HepG2 (cell line): Measurements from ENCODE around the gene SIGLEC7. TPM values are rescaled to one million over a fixed set of nuclear protein-coding genes. Genes with fewer than 3 reads are reported as not detected.
"Not testable (repeated sequence)": the region's sequence is repeated elsewhere in the genome, so short reads cannot be mapped to it uniquely, and the experiment has no call there.

ENCODE experiments used
- ATAC-seq: fragments of 200-7000 bp; cut with Tn5 transposase; 3 replicates; pipeline ENCODE4 v1.9.1; 2020; ENCODE audit warnings: mild to moderate bottlenecking, moderate library complexity
- BruUV-seq: library from RNA; stranded (reverse); fragments of 400-500 nt; replicated peaks from 2 replicates; lab custom pipeline; 2021; lab: Mats Ljungman, UMichigan
- CTCF ChIA-PET: fragments of 300-600 bp; formaldehyde crosslinking; extraction: SDS; loops from one replicate; lab custom pipeline; 2021; ENCODE audit warnings: low total read pairs, inconsistent platforms, low intra/inter-chr PET ratio; lab: Yijun Ruan, JAX
- POLR2A ChIA-PET: fragments of 350-600 bp; sonication (Branson Sonifier 250); formaldehyde crosslinking; loops from one replicate; lab custom pipeline; 2020; ENCODE audit warnings: antibody characterized with exemption, inconsistent platforms; lab: Yijun Ruan, JAX
- DNase-seq: peaks from one replicate; pipeline ENCODE4 v3.0.0-alpha.2; 2015; ENCODE audit warnings: low spot score
- FAIRE-seq: peaks from 3 replicates; lab custom pipeline; 2011; peaks lifted over from hg19 to GRCh38; lab: Jason Lieb, UNC
- H2AFZ ChIP-seq: one replicate; pipeline ENCODE4 v1.6.1; 2011; ENCODE audit warnings: low read length, inconsistent platforms
- H3K27ac ChIP-seq: fragments of 300-600 bp; 3 replicates; pipeline ENCODE4 v1.8.0; 2011; ENCODE audit warnings: mixed run types, mild to moderate bottlenecking, mixed read lengths, low read length, inconsistent platforms; ENCODE audit not compliant: insufficient read depth; ENCODE audit errors: extremely low read length
- H3K27me3 ChIP-seq, 2 experiments: fragments of 200-600 bp in 1 of 2; 2 replicates in 1 of 2; 3 replicates in 1 of 2; pipeline versions ENCODE4 v1.6.0 to v1.8.0; 2011; ENCODE audit warnings: low read length in 2 of 2, mild to moderate bottlenecking in 2 of 2, moderate library complexity in 2 of 2, inconsistent platforms in 1 of 2; ENCODE audit not compliant: insufficient read depth in 2 of 2, control insufficient read depth in 1 of 2
- H3K36me3 ChIP-seq, 2 experiments: fragments of 200-600 bp in 1 of 2; replicated peaks in 1 of 2; 2 replicates in 1 of 2; 3 replicates in 1 of 2; pipeline versions ENCODE4 v1.5.1 to v1.8.0; 2011; ENCODE audit warnings: low read length in 2 of 2, inconsistent platforms in 1 of 2; ENCODE audit not compliant: insufficient read depth in 2 of 2, control insufficient read depth in 1 of 2
- H3K4me1 ChIP-seq: 2 replicates; pipeline ENCODE4 v1.5.1; 2012; ENCODE audit warnings: low read length, inconsistent platforms; ENCODE audit not compliant: insufficient read depth
- H3K4me2 ChIP-seq: 2 replicates; pipeline ENCODE4 v1.6.0; 2011; ENCODE audit warnings: low read depth, low read length, inconsistent platforms
- H3K4me3 ChIP-seq, 3 experiments: fragments of 200-600 bp in 1 of 3; sonication (generic), shearing (Covaris generic) in 1 of 3; replicated peaks in 1 of 3; 2 replicates each; pipeline ENCODE4 v1.5.1; 2011 to 2016; ENCODE audit warnings: low read length in 3 of 3, inconsistent platforms in 2 of 3, low read depth in 2 of 3, mild to moderate bottlenecking in 2 of 3, control low read depth in 1 of 3, mixed read lengths in 1 of 3; ENCODE audit not compliant: insufficient read depth in 1 of 3
- H3K79me2 ChIP-seq: one replicate; pipeline ENCODE4 v1.6.1; 2011; ENCODE audit warnings: low read length, inconsistent platforms; ENCODE audit not compliant: insufficient read depth
- H3K9ac ChIP-seq: 2 replicates; pipeline ENCODE4 v1.6.0; 2011; ENCODE audit warnings: mild to moderate bottlenecking, low read depth, low read length, inconsistent platforms; ENCODE audit not compliant: insufficient read depth
- H3K9me3 ChIP-seq: 2 replicates; pipeline ENCODE4 v1.5.1; 2012; ENCODE audit warnings: mild to moderate bottlenecking, low read length
- H4K20me1 ChIP-seq: 2 replicates; pipeline ENCODE4 v1.6.0; 2011; ENCODE audit warnings: inconsistent platforms, mild to moderate bottlenecking, low read length, moderate library complexity; ENCODE audit not compliant: insufficient read depth
- CHD2 ChIP-seq: IDR thresholded peaks from 2 replicates; pipeline ENCODE4 v1.6.1; 2011; ENCODE audit warnings: low read depth, low read length, improper control_type of control experiment
- HDAC1 ChIP-seq: sonication (generic); formaldehyde crosslinking; IDR thresholded peaks from 2 replicates; pipeline ENCODE4 v1.5.1; 2020; ENCODE audit warnings: mild to moderate bottlenecking, missing genetic modification reagents
- HES4 ChIP-seq: sonication (generic); formaldehyde crosslinking; IDR thresholded peaks from 2 replicates; pipeline ENCODE4 v1.9.0; 2021; ENCODE audit warnings: mild to moderate bottlenecking, missing genetic modification reagents, borderline replicate concordance
- JARID2 ChIP-seq: sonication (generic); formaldehyde crosslinking; IDR thresholded peaks from 2 replicates; pipeline ENCODE4 v1.8.1; 2023; ENCODE audit warnings: missing genetic modification reagents, inconsistent platforms; ENCODE audit not compliant: insufficient replicate concordance
- KDM4B ChIP-seq: sonication (generic); formaldehyde crosslinking; IDR thresholded peaks from 2 replicates; pipeline ENCODE4 v1.4.0; 2020; ENCODE audit warnings: missing genetic modification reagents
- KDM6A ChIP-seq: IDR thresholded peaks from 2 replicates; pipeline ENCODE4 v1.6.1; 2016; ENCODE audit warnings: low read depth
- PLSCR1 ChIP-seq: sonication (generic); formaldehyde crosslinking; IDR thresholded peaks from 2 replicates; pipeline ENCODE4 v1.5.0; 2020; ENCODE audit warnings: missing genetic modification reagents, mild to moderate bottlenecking, borderline replicate concordance
- REXO4 ChIP-seq: sonication (generic); formaldehyde crosslinking; IDR thresholded peaks from 2 replicates; pipeline ENCODE4 v1.8.0; 2022; ENCODE audit warnings: missing genetic modification reagents, mild to moderate bottlenecking, borderline replicate concordance
- ZNF326 ChIP-seq: sonication (generic); formaldehyde crosslinking; IDR thresholded peaks from 2 replicates; pipeline ENCODE4 v1.4.0; 2020; ENCODE audit warnings: missing genetic modification reagents, borderline replicate concordance
- ZNF598 ChIP-seq: sonication (generic); formaldehyde crosslinking; IDR thresholded peaks from 2 replicates; pipeline ENCODE4 v1.5.1; 2020; ENCODE audit warnings: mild to moderate bottlenecking, missing genetic modification reagents, borderline replicate concordance
- ZSCAN9 ChIP-seq: IDR thresholded peaks from 2 replicates; pipeline ENCODE4 v1.6.1; 2016; ENCODE audit warnings: borderline replicate concordance
- ZXDC ChIP-seq: sonication (generic); formaldehyde crosslinking; IDR thresholded peaks from 2 replicates; pipeline ENCODE4 v1.5.0; 2020; ENCODE audit warnings: mild to moderate bottlenecking, missing genetic modification reagents
- WGBS: methylation state at CpG from one replicate; pipeline ENCODE4 v1.1.6; 2017; ENCODE audit warnings: low lambda C conversion rate; 5-methylcytosine and 5-hydroxymethylcytosine counted together
- in situ Hi-C: cut with HindIII; loops from 2 replicates; pipeline ENCODE4 v1.10.0; 2017; ENCODE audit warnings: low pct_unique_long_range_greater_than_20kb; ENCODE audit not compliant: extremely low pct_ligation_motif_present
- intact Hi-C: fragments of 100-400 bp; cut with micrococcal nuclease; formaldehyde crosslinking; loops from one replicate; pipeline ENCODE4 v1.10.0; 2022; ENCODE audit not compliant: unreplicated experiment
- polyA plus RNA-seq, 8 experiments: library from polyadenylated mRNA; depleted of rRNA in 3 of 8; stranded (reverse) in 7 of 8; unstranded in 1 of 8; fragments of >200 nt; fragmentation: Illumina TruSeq in 4 of 8; extraction: Trizol in 4 of 8; gene quantifications; 2 replicates each; pipeline versions ENCODE4 v1.2.1 to v1.2.3, GENCODE V29; 2011 to 2016; ENCODE audit warnings: low read depth in 4 of 8, missing spikeins in 1 of 8, mixed read lengths in 1 of 8; ENCODE audit not compliant: insufficient read depth in 1 of 8
- total RNA-seq, 5 experiments: library from RNA; depleted of rRNA; stranded (reverse); fragments of >200 nt; fragmentation: Illumina TruSeq; extraction: Trizol; gene quantifications; 2 replicates each; pipeline ENCODE4 v1.2.3, GENCODE V29; 2016; ENCODE audit warnings: low read depth in 1 of 5

The SIGLEC7 gene
- total and polyA plus RNA-seq, 2 of the 13 experiments (the other 11 are each of a cell fraction or from before 2014, with no cell fraction given), result not detected

DNA sequence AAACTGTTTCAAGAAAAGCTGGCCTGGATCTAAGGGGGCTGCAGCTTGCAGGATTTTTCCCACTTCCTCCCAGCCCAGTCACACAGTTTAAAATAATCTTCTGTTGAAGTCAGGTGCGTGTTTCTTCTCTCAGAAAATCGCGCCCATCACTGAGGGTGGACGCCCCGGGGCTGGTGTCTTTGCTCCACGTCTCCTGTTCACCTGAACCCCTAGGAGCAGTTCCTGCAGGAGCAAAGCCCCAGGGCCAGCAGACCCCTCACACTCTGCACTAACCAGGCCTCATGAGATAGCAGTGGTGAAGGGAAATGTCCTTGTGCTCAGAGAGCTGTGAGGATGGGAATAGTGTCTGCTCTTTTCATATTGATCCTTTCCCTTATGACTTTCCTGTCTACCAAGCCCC, 920 bp upstream of the SIGLEC7 start:
- H3K27me3 ChIP-seq, result peaks cover 4 to 60% of the 10 kb centered on the region in 2 experiments; a peak in 4 of 5 replicates
- H3K79me2 ChIP-seq, result no peaks in the 10 kb centered on the region
- H3K4me2 ChIP-seq, result no peak overlapping the region
- CTCF ChIA-PET, result no interaction called here
- H3K27ac ChIP-seq, result no peak overlapping the region
- H2AFZ ChIP-seq, result no peak overlapping the region
- 0% methylated on average over 6 of the region's 6 CpGs for WGBS
- H3K9ac ChIP-seq, result no peak overlapping the region
- ATAC-seq (no peak), FAIRE-seq (no peak), DNase-seq (no peak)
- in situ Hi-C loops (no loop called here), intact Hi-C loops (no loop called here)
- POLR2A ChIA-PET, result no interaction called here
- no TSS peak for BruUV-seq
- H3K9me3 ChIP-seq, result no peaks in the 10 kb centered on the region
- no peak for TF ChIP-seq ZSCAN9 (CRISPR knock-in tag)
- TF ChIP-seq JARID2 (CRISPR knock-in tag), result no peak
- no peak for TF ChIP-seq PLSCR1 (CRISPR knock-in tag)
- TF ChIP-seq ZNF598 (CRISPR knock-in tag), result no peak
- no peak for TF ChIP-seq HDAC1
- no peak for TF ChIP-seq ZXDC (CRISPR knock-in tag)
- no peak for TF ChIP-seq REXO4 (CRISPR knock-in tag)
- no peak for TF ChIP-seq KDM6A (CRISPR knock-in tag)
- no peak for TF ChIP-seq CHD2
- no peak for TF ChIP-seq HES4 (CRISPR knock-in tag)
- TF ChIP-seq ZNF326 (CRISPR knock-in tag), result no peak
- TF ChIP-seq KDM4B (CRISPR knock-in tag), result no peak
- no peaks in the 10 kb centered on the region for H3K36me3 ChIP-seq
- H3K4me1 ChIP-seq, result no peaks in the 10 kb centered on the region
- H4K20me1 ChIP-seq, result no peaks in the 10 kb centered on the region
- no peak overlapping the region for H3K4me3 ChIP-seq

GRCh38 chr19:51142809-51143475, 841 bp downstream of the SIGLEC7 start:
- H3K27ac ChIP-seq, H3K9me3 ChIP-seq, POLR2A ChIA-PET, BruUV-seq, H3K36me3 ChIP-seq, H3K79me2 ChIP-seq, H3K4me3 ChIP-seq, ATAC-seq, intact Hi-C loops, H3K9ac ChIP-seq, DNase-seq, in situ Hi-C loops, H4K20me1 ChIP-seq, H3K4me2 ChIP-seq, FAIRE-seq, H2AFZ ChIP-seq, CTCF ChIA-PET, H3K4me1 ChIP-seq: not testable (repeated sequence)
- peaks cover 3 to 51% of the 10 kb centered on the region in 2 experiments; a peak in 4 of 5 replicates for H3K27me3 ChIP-seq
- WGBS, result 0% methylated on average over 3 of the region's 15 CpGs
